AG09309 (cell line): ENCODE measurements around the gene ATAT1.

Source experiments
- DNase-seq: peaks from one replicate; pipeline ENCODE4 v3.0.0-alpha.2; 2010; ENCODE audit warnings: low read depth
- H3K4me3 ChIP-seq: 2 replicates; pipeline ENCODE4 v1.5.1; 2011; ENCODE audit warnings: mild to moderate bottlenecking, low read depth, low read length, moderate library complexity; ENCODE audit not compliant: control insufficient read depth
- CTCF ChIP-seq: IDR thresholded peaks from 2 replicates; pipeline ENCODE4 v1.5.1; 2011; ENCODE audit warnings: mild to moderate bottlenecking, low read depth, low read length, inconsistent platforms; ENCODE audit not compliant: insufficient read depth, control insufficient read depth; ENCODE audit errors: missing control alignments

ATAT1 gene

GRCh38 chr6:30601815-30602641 lies 24.6 kb upstream of the ATAT1 start:
- no peak for TF ChIP-seq CTCF
- no peak overlapping the region for H3K4me3 ChIP-seq
- no peak for DNase-seq

- no peak for TF ChIP-seq CTCF
- no peak for DNase-seq
- no peak overlapping the region for H3K4me3 ChIP-seq
Measured at GRCh38 chr6:30603961-30604360, 22.7 kb upstream of the ATAT1 start.

- no peak overlapping the region for H3K4me3 ChIP-seq
- DNase-seq = no peak
- TF ChIP-seq CTCF = no peak
Measured at GRCh38 chr6:30610065-30610464, 16.6 kb upstream of the ATAT1 start.

GRCh38 chr6:30611150-30611855 lies 15.4 kb upstream of the ATAT1 start:
- no peak for DNase-seq
- H3K4me3 ChIP-seq = no peak overlapping the region
- no peak for TF ChIP-seq CTCF

- no peak overlapping the region for H3K4me3 ChIP-seq
- no peak for DNase-seq
- TF ChIP-seq CTCF = no peak
Measured at GRCh38 chr6:30611856-30612194, 14.8 kb upstream of the ATAT1 start.

- H3K4me3 ChIP-seq = no peak overlapping the region
- peak; percentile 47 for TF ChIP-seq CTCF
- DNase-seq = no peak
Measured at GRCh38 chr6:30612213-30612612, 14.5 kb upstream of the ATAT1 start.
